ENCODE measurements around the gene CKB.
A peak's percentile ranks its signal among the peaks of the same experiment; 100 is the strongest.

DNA sequence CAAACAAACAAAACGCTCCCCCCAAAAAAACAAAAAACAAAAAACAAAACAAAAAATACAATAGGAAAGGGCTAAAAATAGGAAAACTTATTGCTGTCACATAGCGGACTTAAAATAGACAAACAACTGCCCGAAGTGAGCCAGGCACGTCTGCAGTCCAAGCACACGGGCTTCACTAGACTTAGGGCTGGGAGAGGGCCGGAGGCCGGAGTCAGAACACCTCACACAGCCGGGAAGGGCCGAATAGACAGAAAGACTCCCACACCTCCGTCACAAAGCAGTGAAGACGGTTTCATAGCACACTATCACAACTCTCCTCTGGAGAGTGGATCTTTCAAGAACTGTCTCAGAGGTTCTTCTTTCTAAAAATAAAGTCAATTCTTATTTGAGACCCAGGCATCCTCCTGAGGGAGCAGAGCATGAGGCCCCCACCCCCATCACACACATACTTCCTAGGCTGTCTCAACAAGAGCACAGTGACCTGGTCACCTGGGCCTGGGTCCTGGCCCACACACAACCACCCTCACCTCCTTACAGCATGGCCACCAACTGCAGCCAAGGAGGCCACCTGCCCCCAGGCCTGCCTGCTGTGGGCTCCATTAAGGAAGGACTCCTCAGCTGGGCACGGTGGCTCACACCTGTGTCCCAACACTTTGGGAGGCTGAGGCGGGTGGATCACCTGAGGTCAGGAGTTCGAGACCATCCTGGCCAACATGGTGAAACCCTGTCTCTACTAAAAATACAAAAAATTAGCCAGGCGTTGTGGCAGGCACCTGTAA lies 33.1 kb upstream of the CKB start:
- TF ChIP-seq, protein P1, sequence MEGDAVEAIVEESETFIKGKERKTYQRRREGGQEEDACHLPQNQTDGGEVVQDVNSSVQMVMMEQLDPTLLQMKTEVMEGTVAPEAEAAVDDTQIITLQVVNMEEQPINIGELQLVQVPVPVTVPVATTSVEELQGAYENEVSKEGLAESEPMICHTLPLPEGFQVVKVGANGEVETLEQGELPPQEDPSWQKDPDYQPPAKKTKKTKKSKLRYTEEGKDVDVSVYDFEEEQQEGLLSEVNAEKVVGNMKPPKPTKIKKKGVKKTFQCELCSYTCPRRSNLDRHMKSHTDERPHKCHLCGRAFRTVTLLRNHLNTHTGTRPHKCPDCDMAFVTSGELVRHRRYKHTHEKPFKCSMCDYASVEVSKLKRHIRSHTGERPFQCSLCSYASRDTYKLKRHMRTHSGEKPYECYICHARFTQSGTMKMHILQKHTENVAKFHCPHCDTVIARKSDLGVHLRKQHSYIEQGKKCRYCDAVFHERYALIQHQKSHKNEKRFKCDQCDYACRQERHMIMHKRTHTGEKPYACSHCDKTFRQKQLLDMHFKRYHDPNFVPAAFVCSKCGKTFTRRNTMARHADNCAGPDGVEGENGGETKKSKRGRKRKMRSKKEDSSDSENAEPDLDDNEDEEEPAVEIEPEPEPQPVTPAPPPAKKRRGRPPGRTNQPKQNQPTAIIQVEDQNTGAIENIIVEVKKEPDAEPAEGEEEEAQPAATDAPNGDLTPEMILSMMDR (IDR thresholded peaks at IDR 0.05 in 8 of 11, conservative IDR thresholded peaks at IDR 0.05 in 3 of 11) = no peak
- TF ChIP-seq POLR2AphosphoS5 (IDR thresholded peaks at IDR 0.05) = peak in 2 of 3 donors; percentile 5 to 45
- TF ChIP-seq POLR2A (IDR thresholded peaks at IDR 0.05) = no peak
